Trophoblast cell (in vitro differentiated cells and primary cell): ENCODE results near the gene LRWD1.
"Not testable (repeated sequence)": the region's sequence is repeated elsewhere in the genome, so short reads cannot be mapped to it uniquely, and the experiment has no call there.

Source experiments
- DNase-seq, 2 donors: peaks; one replicate each; pipeline ENCODE4 v3.0.0-alpha.2; 2016
- H2AFZ ChIP-seq: 2 replicates; pipeline ENCODE4 v1.6.1; 2013; ENCODE audit warnings: low read length, moderate library complexity, mild to moderate bottlenecking; ENCODE audit not compliant: insufficient read depth, poor library complexity
- H2AK5ac ChIP-seq: 2 replicates; pipeline ENCODE4 v1.6.1; 2013; ENCODE audit warnings: mild to moderate bottlenecking, low read length
- H2BK120ac ChIP-seq: 2 replicates; pipeline ENCODE4 v1.6.1; 2013; ENCODE audit warnings: low read length, mild to moderate bottlenecking, moderate library complexity; ENCODE audit not compliant: insufficient read depth, poor library complexity
- H2BK12ac ChIP-seq: 2 replicates; pipeline ENCODE4 v1.6.1; 2013; ENCODE audit warnings: mild to moderate bottlenecking, low read length, moderate library complexity
- H2BK5ac ChIP-seq: 2 replicates; pipeline ENCODE4 v1.6.1; 2013; ENCODE audit warnings: low read length, low read depth, moderate library complexity, mild to moderate bottlenecking; ENCODE audit not compliant: poor library complexity
- H3K14ac ChIP-seq: 2 replicates; pipeline ENCODE4 v1.6.1; 2013; ENCODE audit warnings: mild to moderate bottlenecking, low read length
- H3K18ac ChIP-seq: 2 replicates; pipeline ENCODE4 v1.6.1; 2013; ENCODE audit warnings: mild to moderate bottlenecking, low read length
- H3K23ac ChIP-seq: 2 replicates; pipeline ENCODE4 v1.6.1; 2013; ENCODE audit warnings: low read length
- H3K27ac ChIP-seq: 2 replicates; pipeline ENCODE4 v1.5.1; 2013; ENCODE audit warnings: low read depth, mild to moderate bottlenecking, inconsistent platforms, low read length, moderate library complexity
- H3K27me3 ChIP-seq: 2 replicates; pipeline ENCODE4 v1.6.1; 2013; ENCODE audit warnings: inconsistent platforms, mild to moderate bottlenecking, low read length, moderate library complexity; ENCODE audit not compliant: insufficient read depth
- H3K36me3 ChIP-seq, 2 experiments: 1 replicate in 1 of 2; 2 replicates in 1 of 2; pipeline ENCODE4 v1.6.1; 2013; ENCODE audit warnings: low read length in 2 of 2, mild to moderate bottlenecking in 2 of 2, moderate library complexity in 1 of 2; ENCODE audit not compliant: insufficient read depth in 2 of 2, control insufficient read depth in 1 of 2
- H3K4ac ChIP-seq: 2 replicates; pipeline ENCODE4 v1.6.1; 2013; ENCODE audit warnings: low read depth, mild to moderate bottlenecking, low read length, moderate library complexity
- H3K4me1 ChIP-seq, 2 experiments: 1 replicate in 1 of 2; 2 replicates in 1 of 2; pipeline ENCODE4 v1.6.1; 2013; ENCODE audit warnings: low read length in 2 of 2, mild to moderate bottlenecking in 2 of 2, moderate library complexity in 1 of 2; ENCODE audit not compliant: insufficient read depth in 2 of 2, control insufficient read depth in 1 of 2
- H3K4me2 ChIP-seq: 2 replicates; pipeline ENCODE4 v1.6.1; 2013; ENCODE audit warnings: inconsistent platforms, mild to moderate bottlenecking, low read length, moderate library complexity
- H3K4me3 ChIP-seq: 2 replicates; pipeline ENCODE4 v1.5.1; 2013; ENCODE audit warnings: mild to moderate bottlenecking, low read depth, low read length, inconsistent platforms
- H3K79me1 ChIP-seq: one replicate; pipeline ENCODE4 v1.6.1; 2013; ENCODE audit warnings: low read length
- H3K79me2 ChIP-seq: 2 replicates; pipeline ENCODE4 v1.6.1; 2013; ENCODE audit warnings: low read length, mild to moderate bottlenecking; ENCODE audit not compliant: control insufficient read depth, insufficient read depth, poor library complexity
- H3K9ac ChIP-seq: 2 replicates; pipeline ENCODE4 v1.6.1; 2013; ENCODE audit warnings: mild to moderate bottlenecking, low read length
- H3K9me3 ChIP-seq: 2 replicates; pipeline ENCODE4 v1.6.1; 2013; ENCODE audit warnings: low read depth, mild to moderate bottlenecking, control low read depth, inconsistent platforms, low read length; ENCODE audit not compliant: insufficient read depth
- H4K12ac ChIP-seq: 2 replicates; pipeline ENCODE4 v1.6.1; 2013; ENCODE audit warnings: low read depth, mild to moderate bottlenecking, low read length, moderate library complexity
- H4K8ac ChIP-seq: 2 replicates; pipeline ENCODE4 v1.6.1; 2013; ENCODE audit warnings: low read depth, mild to moderate bottlenecking, low read length, moderate library complexity
- H4K91ac ChIP-seq: one replicate; pipeline ENCODE4 v1.6.1; 2013; ENCODE audit warnings: low read depth, mild to moderate bottlenecking, low read length, moderate library complexity
- WGBS: extraction: QIAGEN DNeasy Blood & Tissue Kit; methylation state at CpG from one replicate; pipeline ENCODE4 v1.1.7; 2013; ENCODE audit warnings: missing lambda C conversion rate; ENCODE audit not compliant: insufficient read length, insufficient coverage; ENCODE audit errors: extremely low coverage; 5-methylcytosine and 5-hydroxymethylcytosine counted together

The LRWD1 gene

DNA sequence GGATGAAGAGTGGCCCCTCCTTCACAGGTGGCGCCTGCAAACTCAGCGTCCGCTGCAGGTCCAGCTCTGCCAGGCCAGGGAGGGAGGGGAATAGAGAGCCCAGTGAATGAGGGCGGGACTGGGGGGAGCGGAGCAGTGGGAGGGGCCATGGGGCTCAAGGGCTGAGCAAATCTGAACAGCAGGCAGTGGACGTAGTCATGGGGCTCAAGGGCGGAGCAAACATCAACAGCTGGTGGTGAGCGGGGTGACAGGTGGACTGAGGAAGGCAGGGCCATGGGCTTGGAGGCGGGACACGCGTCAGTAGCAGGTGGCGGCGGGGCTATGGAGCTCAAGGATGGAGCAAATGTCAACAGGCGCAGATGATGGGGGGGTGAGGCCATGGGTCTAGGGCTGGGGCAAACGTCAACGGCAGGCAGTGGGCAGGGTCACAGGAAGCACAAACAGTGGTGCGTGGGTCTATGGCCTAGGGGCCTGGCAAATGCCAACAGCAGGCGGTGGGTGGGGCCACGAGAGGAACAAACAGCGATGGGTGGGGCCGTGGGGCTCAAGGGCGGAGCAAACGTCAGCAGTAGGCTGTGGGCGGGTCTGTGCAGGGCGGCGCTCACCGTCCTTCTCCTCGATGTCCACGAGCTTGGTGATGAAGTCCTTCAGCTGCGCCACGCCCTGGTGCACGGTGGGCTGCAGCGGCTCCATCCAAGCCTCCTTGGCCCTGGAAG lies 28.6 kb downstream of the LRWD1 start:
- H2AK5ac ChIP-seq, H3K14ac ChIP-seq, H3K27ac ChIP-seq, H3K18ac ChIP-seq, H4K12ac ChIP-seq, H3K9me3 ChIP-seq, H4K91ac ChIP-seq, H3K79me1 ChIP-seq, H3K4ac ChIP-seq, H3K4me3 ChIP-seq, H3K27me3 ChIP-seq, H2AFZ ChIP-seq, H3K9ac ChIP-seq, H4K8ac ChIP-seq, H2BK120ac ChIP-seq, H3K23ac ChIP-seq, H3K4me1 ChIP-seq, H3K79me2 ChIP-seq, DNase-seq, H3K4me2 ChIP-seq, H3K36me3 ChIP-seq, H2BK12ac ChIP-seq, H2BK5ac ChIP-seq: not testable (repeated sequence)
- WGBS: no CpG with 5 or more reads among the region's 33 CpGs

DNA sequence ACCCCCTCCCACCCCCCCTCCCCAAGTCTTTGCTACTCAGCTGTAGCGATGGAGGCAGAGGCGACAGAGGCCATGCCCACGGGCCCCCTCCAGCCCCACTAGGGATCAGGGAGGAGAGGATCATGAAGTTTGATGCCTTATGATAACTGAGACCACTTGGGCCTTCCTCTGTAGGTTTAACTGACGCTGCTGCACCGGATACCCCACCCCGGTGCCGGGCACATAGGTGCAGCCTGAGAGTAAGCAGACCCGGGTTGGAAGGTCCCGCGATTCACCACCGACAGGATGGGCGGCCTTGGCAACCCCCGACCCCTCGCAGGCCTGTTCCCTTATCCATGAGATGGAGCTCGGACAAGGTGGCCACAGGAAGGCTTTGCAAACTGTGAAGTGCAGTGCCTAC lies 29.2 kb downstream of the LRWD1 start:
- no CpG with 5 or more reads among the region's 15 CpGs for WGBS
- H3K27ac ChIP-seq, H3K9me3 ChIP-seq: not testable (repeated sequence)

DNA sequence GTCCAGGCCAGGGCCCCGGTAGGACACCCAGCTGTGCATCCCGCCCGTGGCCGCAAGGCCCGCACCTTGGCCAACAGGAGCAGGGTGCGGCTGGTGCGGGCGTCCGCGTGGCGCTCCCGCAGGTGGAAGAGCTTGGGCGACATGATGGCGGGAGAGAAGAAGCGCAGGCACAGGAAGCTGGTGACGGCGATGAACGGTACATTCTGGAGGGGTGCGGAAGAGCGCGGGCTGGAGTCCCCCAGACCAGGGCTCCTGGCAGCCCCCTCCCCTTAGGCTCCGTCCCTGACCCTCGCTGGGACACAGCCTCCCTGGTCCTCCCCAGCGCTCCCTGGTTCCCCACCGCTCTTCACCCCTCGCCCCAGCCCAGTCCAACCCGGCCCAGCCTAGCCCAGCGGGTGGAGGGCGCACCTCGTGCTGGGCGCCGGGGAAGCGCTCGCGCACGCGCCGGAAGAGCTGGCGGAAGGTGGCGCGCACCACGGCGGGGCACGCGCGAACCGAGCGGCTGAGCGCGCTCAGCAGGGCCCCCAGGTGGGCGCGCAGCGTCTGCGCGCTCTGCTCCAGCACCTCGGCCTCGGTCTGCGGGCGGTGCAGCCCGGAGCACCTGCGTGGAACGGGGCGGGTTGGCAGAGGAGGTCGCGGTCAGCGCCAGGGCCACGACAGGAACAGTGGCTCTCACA lies 29.8 kb downstream of the LRWD1 start:
- not testable (repeated sequence) for H3K9me3 ChIP-seq, H4K91ac ChIP-seq, H3K14ac ChIP-seq, H2AK5ac ChIP-seq, H4K8ac ChIP-seq, H3K4ac ChIP-seq, H3K4me2 ChIP-seq, H3K27ac ChIP-seq, H3K4me3 ChIP-seq, H2BK120ac ChIP-seq, H3K9ac ChIP-seq, H3K79me1 ChIP-seq, H3K23ac ChIP-seq, DNase-seq, H2BK12ac ChIP-seq, H3K18ac ChIP-seq, H3K27me3 ChIP-seq, H3K36me3 ChIP-seq, H2AFZ ChIP-seq, H4K12ac ChIP-seq, H3K4me1 ChIP-seq, H2BK5ac ChIP-seq, H3K79me2 ChIP-seq
- WGBS: no CpG with 5 or more reads among the region's 67 CpGs

More for the DNA sequence above, 29.2 kb downstream of the LRWD1 start:
- DNase-seq, H4K8ac ChIP-seq, H3K14ac ChIP-seq, H3K4me1 ChIP-seq, H2BK5ac ChIP-seq, H2AK5ac ChIP-seq, H2BK12ac ChIP-seq, H2AFZ ChIP-seq, H3K36me3 ChIP-seq, H3K79me1 ChIP-seq, H3K27me3 ChIP-seq, H3K9ac ChIP-seq, H4K12ac ChIP-seq, H3K23ac ChIP-seq, H4K91ac ChIP-seq, H3K18ac ChIP-seq, H3K4me3 ChIP-seq, H3K4me2 ChIP-seq, H3K79me2 ChIP-seq, H2BK120ac ChIP-seq, H3K4ac ChIP-seq: not testable (repeated sequence)

DNA sequence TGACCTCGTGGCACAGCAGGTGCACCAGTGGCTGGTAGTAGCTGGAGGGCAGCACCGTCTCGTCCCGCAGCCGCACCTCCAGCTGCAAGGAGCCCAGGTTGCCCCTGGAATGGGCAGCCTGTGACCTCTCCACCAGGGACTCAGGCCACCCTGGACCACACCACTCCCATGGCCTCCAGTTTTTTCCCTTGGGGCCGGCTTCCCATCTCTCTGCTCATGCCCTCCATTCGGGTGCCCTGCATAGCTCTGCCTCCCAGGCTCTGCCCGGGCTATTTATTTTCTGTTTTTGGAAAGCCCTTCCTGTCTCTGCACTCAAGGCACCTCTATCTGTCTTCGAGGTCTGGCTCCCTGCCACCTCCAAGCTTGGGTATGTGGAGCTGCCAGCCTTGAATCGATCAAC lies 32.1 kb downstream of the LRWD1 start:
- WGBS: no CpG with 5 or more reads among the region's 10 CpGs
- not testable (repeated sequence) for H3K14ac ChIP-seq, H3K4me3 ChIP-seq, H3K4ac ChIP-seq, H3K27me3 ChIP-seq, H4K91ac ChIP-seq, H3K36me3 ChIP-seq, H2AK5ac ChIP-seq, H3K79me1 ChIP-seq, H3K4me2 ChIP-seq, H2AFZ ChIP-seq, H3K27ac ChIP-seq, H3K9ac ChIP-seq, H3K4me1 ChIP-seq, H2BK5ac ChIP-seq, H3K79me2 ChIP-seq, H2BK120ac ChIP-seq, H3K23ac ChIP-seq, DNase-seq, H3K9me3 ChIP-seq, H3K18ac ChIP-seq, H4K8ac ChIP-seq, H2BK12ac ChIP-seq, H4K12ac ChIP-seq
